CD4-positive, alpha-beta T cell treated with Interleukin-6 for 4 hours (primary cell): ENCODE measurements around the gene BOLA2.
"Not testable (repeated sequence)": the region's sequence is repeated elsewhere in the genome, so short reads cannot be mapped to it uniquely, and the experiment has no call there.

Experiments
- DNase-seq: peaks from one replicate; pipeline ENCODE4 v3.0.0-alpha.2; 2020; ENCODE audit warnings: mixed read lengths

The BOLA2 gene

DNA sequence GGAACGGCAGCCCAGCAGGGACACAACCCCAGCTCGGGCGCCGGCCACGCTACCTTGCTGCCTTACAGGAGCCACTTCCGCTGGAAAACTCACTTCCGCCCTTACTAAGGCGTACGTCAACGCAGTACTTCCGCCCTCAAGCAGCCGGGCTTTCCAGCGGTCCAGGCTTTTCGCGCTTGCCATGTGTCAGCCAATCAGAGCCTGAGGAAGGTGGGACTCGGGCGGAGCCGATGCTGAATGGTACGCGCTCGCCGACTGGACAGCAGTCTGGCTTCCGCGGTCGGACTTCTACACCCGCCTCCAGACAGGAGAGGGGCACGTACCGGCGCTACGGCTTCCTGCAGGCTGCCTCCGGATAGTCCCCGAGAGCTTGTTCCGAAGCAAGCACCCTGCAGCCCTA, at the start of gene BOLA2, which contains the start of gene SLX1B:
Gene BOLA2, minus strand, starts transcription at position 83 of the 400 bp plus-strand sequence. CDS start 98 bp downstream, outside the sequence.
Gene SLX1B, plus strand, starts transcription at position 265 of the 400 bp plus-strand sequence.
- DNase-seq, result not testable (repeated sequence)

DNA sequence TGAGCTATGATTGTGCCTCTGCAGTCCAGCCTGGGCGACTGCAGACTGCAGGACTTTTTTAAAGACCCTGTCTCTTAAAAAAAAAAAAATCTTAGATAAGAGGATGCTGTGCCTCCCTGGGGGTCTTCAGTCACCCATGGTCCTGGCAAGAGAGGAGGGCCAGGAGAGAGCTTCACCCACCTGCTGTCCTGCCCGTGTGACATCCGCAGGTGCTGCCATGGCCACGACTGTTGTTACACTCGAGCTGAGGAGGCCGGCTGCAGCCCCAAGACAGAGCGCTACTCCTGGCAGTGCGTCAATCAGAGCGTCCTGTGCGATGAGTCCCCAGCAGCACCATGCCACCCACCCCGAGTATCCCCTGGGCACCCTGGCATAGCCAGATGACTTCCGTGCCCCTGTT, 28.1 kb upstream of the BOLA2 start:
- DNase-seq, result not testable (repeated sequence)

DNA sequence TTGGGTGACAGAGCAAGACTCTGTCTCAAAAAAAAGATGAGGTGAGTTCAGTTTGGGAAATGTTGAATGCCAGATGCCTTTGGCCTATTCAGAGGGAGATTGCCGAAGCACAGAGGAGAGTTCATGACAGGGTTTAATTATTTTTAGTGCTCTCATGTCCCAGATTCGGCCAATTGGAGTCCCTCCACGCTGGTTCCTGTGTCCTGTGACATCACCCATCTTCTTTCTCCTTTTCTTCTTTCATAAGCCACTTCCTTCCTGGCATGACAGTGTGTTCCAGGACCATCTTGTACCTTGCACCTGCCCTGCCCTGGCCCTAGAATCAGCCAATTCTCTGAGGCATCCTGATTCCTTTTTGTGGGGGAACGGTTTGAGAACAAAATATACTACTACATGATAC, 17.9 kb upstream of the BOLA2 start:
- not testable (repeated sequence) for DNase-seq

DNA sequence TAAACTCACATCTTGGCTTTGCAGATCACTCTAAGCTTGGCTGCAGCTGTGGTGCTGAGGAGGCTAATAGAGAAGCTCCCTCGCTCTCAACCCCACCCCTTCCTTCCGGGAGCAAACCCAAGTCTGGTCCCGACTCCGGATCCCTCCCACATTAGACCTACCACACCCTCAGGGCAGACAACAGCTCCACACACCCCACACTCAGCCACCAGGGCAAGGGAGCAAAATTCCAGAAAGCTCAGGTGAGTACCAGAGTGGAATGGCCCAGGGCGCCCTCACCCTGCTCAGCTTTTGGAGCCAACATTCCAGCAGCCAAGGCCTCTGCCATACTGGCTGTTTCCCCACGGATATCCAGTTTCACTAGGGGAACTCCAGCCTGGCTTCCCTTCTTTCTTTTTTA, 15.5 kb upstream of the BOLA2 start:
- DNase-seq, result not testable (repeated sequence)

DNA sequence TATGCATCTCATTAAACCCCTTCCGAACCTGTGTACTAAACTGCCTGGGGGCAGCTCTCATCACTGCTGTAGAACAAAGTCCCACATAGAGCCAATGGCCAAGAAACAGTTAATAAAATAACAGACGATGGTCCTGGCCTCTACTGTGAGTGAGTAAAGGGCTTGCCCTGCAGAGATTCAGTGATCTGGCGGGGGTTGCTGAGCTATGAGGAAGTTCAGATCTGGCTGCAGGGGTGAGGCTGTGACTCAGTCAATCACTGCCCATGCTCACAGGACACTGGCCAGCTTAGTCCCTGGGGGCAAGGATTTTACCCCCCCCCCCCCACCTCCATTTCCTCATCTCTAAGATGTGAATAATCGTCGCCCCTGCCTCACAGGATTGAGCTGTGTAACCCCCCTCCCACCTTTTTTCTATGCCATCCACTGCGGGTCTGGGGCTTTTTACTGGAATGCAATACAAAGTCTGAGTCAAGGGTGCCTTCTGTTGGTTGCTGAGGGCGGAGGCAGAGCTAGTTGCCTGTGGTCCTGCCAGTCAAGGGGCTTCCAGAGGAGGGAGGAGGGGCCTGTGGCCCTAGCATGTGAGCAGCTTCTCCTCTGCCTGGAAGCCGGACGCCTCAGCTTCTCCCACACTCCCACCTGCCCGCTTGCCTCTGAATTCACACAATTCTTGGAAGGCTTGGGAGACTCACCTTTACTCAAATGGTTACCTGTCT, 13.7 kb upstream of the BOLA2 start:
- not testable (repeated sequence) for DNase-seq

DNA sequence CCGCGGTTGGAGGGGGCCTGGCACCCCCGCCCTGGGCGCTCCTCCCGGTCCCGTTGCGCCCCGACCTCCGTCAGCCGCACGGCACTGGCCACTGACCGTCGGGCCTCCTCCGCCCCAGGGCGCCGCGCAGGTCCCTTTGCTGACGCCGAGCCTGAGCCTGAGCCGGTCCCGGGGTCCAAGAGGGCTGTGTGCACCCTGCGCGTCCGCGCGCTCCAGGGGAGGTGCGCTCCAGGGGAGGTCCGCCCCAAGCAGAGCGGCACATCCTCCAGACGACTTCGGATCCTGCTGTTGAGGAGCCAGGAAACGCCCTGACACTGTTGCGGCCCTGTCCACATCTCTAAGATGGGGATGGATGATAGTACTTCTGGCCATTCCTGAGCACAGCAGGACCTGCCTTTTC, 12.8 kb upstream of the BOLA2 start:
- DNase-seq, result not testable (repeated sequence)

DNA sequence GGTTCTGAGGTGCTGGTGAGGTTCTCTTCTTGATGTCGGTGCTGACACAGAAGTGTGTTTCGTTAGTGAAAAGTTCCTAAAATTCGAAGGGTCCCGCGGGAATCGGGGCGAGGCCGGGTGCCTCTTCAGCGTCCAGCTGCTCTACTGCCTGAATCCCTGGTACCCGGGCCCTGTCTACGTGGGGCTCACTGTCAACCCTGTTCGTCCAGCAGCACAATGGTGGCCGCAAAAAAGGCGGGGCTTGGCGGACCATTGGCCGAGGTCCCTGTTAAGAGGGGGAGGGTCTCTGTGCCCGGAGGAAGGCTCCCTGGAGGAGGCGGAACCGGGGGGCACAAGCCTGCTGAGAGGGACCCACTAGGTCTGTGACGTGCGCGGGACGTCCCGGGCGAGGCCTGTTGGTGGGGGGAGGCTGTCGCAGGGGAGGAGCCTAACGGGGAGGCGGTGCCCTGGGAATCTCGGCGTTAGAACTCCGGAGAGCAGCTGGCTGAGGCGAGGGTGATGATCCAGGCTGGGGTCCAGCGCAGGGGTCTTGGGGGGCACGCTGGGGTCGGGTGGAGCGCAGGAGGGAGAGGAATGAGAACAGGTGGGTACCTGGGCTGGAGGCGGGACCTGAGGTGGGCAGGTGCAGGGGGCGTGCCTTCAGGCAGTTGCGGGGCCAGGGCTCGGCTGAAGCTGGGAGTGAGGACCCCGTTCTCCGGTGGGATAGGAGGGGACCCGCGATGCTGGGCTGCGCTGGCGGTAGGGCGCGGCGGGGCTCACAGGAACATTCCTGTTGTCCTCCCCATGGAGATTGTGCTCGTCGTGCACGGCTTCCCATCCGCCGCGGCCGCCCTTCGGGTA, 12.1 kb upstream of the BOLA2 start:
- DNase-seq, result not testable (repeated sequence)

DNA sequence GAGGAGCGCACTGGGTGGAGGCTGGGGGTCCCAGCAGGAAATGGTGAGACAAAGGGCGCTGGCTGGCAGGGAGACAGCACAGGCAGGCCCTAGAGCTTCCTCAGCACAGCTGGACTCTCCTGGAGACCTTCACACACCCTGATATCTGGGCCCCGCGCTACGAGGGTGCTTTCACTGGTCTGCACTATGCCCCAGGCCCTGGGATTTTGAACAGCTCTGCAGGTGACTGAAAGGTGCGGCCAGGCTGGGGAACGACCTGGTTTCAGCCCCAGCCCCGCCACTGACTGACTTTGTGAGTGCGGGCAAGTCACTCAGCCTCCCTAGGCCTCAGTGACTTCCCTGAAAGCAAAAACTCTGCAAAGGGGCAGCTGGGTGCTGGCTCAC, 6.5 kb upstream of the BOLA2 start:
- not testable (repeated sequence) for DNase-seq

DNA sequence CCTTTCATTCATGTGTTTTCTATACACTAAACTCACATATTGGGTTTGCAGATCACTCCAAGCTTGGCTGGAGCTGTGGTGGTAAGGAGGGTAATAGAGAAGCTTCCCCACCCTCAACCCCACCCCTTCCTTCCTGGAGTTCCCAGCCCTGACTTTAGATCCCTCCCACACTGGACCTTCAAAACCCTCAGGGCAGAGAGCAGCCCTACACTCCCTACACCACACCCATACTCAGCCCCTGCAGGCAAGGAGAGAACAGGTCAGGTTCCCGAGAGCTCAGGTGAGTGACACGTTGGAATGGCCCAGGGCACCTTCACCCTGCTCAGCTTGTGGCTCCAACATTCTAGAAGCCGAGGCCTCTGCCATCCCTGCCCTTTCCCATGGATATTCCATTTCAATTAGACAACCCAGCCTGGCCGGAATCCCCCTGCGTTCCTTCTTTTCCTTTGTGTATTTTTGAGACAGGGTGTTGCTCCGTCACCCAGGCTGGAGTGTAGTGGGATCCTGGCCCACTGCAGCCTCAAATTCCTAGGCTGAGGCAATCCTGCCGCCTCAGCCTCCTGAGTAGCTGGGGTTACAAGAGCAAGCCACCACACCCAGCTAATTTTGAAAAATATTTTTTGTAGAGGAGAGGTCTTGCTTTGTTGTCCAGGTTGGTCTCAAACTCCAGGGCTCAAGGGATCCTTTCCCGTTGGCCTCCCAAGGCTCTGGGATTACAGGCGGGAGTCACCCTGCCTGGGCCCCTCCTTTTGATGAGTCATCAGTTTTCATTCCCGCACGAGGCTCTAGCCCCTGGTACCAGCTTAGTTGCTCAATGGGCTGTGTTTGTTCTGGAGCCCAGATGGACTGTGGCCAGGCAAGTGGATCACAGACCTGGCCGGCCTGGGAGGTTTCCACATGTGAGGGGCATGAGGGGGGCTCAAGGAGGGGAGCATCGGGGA, 5.8 kb upstream of the BOLA2 start, which contains the start of gene SULT1A4:
Gene SULT1A4, plus strand, starts transcription at position 208 of the 941 bp plus-strand sequence. CDS start 1,473 bp downstream, outside the sequence.
- DNase-seq, result not testable (repeated sequence)

DNA sequence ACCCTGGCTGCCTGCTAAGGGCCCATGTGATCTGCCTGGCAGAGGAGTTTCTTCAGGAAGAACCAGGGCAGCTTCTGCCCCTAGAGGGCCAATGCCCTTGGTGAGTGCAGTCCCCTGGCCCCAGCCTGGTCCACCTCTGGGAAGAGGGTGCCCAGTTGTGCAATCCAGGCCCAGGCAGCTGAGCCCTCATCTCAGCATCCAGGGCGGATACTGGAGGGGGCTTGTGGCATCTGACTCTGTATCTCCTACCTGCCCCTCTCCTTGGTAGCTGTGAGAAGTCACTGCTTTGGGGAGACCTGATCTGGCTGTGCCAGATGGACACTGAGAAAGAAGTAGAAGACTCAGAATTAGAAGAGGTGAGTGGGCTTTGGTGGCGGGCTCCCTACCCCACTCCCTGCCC, 3.5 kb upstream of the BOLA2 start:
- DNase-seq, result not testable (repeated sequence)

DNA sequence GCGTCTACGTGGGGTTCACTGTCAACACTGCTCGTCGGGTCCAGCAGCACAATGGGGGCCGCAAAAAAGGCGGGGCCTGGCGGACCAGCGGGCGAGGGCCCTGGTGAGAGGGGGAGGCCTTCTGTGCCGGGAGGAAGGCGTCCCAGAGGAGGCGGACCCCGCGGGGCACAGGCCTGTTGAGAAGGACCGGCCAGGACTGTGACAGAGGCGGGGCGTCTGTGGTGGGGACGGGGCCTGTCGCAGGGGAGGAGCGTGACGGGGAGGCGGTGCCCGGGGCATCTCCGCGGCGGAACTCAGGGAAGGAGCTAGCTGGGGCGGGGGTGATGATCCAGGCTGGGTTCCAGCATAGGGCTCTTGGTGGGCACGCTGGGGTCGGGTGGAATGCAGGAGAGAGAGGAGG, 677 bp upstream of the BOLA2 start:
- DNase-seq, result not testable (repeated sequence)

DNA sequence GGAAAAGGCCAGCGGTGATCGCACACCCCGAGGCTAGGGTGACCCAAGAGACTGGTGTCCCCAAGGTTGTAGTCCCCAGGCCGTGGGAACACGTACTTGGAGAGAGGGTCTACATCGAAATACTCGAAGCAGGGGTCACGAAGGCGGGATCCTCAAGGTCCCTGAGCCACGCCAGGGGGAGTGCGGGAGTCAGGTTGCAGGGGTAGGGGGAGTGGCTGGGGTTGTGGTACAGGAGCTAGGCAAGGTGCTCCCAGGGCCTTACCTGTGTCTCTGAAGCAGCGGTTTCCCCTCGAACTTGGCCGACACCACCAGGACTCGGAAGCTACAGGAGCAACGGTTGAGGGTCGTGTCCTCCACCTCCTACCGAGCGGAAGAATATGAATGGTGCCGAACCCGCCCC, 397 bp downstream of the BOLA2 start:
- not testable (repeated sequence) for DNase-seq

DNA sequence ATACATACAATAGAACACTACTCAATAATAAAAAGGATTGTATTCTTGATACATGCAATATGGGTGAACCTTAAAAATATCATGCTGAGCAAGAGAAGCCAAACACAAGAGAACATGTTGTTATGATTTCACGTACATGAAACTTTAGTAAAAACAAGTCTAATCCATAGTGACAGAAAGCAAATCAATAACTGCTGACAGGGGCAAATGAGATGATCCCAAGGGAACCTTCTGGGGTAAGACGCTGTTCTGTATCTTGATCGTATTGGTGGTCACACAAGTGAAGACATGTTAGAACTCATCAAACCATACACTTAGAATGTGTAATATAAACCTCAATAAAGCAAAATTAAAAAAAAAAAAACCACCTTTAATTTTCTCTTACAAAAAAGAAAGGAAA, 28.8 kb downstream of the BOLA2 start:
- not testable (repeated sequence) for DNase-seq

DNA sequence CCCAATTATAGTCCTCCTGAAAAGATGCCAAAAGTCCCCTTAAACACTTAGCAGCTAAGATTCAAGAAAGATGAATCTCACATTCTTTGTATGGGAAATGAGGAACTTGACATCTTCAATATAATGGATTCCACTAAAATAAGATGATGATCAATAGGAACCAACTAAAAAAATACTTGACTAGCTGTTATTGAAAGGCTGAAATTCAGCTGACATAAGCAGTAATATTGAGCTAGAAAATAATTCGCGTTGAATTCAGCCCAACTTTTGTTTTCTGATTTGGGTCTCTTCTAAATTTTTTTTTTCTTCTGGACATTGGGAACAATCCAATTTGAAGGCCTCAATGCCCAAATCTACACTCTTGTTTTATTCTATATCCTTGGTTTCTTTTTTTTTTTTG, 30.6 kb downstream of the BOLA2 start:
- DNase-seq, result not testable (repeated sequence)

DNA sequence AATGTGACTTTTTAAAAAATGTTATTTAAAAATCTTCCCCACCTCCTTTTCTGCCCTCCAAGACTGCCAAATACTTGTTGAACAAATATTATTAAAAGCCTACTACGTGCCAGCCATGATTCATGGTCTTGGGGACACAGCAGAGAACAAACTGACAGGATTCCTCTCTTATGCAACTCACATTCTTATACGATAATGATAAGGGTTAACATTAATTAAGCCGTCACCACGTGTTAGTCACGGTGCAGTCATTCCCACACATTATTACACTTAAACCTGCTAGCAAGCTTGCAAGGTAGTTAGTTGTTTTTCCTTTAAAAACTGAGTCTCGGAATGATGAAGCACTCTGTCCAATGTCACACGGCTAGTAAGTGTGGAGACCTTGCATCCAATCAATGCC, 48.9 kb downstream of the BOLA2 start:
- not testable (repeated sequence) for DNase-seq
